SU-DHL-6 (cell line): ENCODE results near the gene MAK.
"Not testable (repeated sequence)": the region's sequence is repeated elsewhere in the genome, so short reads cannot be mapped to it uniquely, and the experiment has no call there.

Source experiments
- H2AFZ ChIP-seq: fragments of 200-600 bp; sonication (generic); 2 replicates; pipeline ENCODE4 v1.6.1; 2014; ENCODE audit warnings: low read depth, mild to moderate bottlenecking, moderate library complexity, mixed read lengths, antibody characterized with exemption, low read length; ENCODE audit not compliant: severe bottlenecking
- H3F3A ChIP-seq: fragments of 200-600 bp; shearing (Covaris generic); 2 replicates; pipeline ENCODE4 v1.6.0; 2016; ENCODE audit warnings: antibody characterized with exemption, mild to moderate bottlenecking; ENCODE audit not compliant: insufficient read depth
- H3K27ac ChIP-seq: fragments of 200-600 bp; sonication (generic); 2 replicates; pipeline ENCODE4 v1.5.1; 2016; ENCODE audit warnings: low read depth, mild to moderate bottlenecking, low read length, moderate library complexity, mixed read lengths
- H3K27me3 ChIP-seq: fragments of 200-600 bp; sonication (generic), shearing (Covaris generic); 2 replicates; pipeline ENCODE4 v1.6.0; 2014; ENCODE audit warnings: mild to moderate bottlenecking, low read length
- H3K36me3 ChIP-seq: fragments of 200-600 bp; sonication (generic); 2 replicates; pipeline ENCODE4 v1.6.1; 2014; ENCODE audit warnings: mild to moderate bottlenecking, low read length, mixed read lengths
- H3K4me2 ChIP-seq: fragments of 300-600, 200-600 bp; shearing (Covaris generic), sonication (generic); 2 replicates; pipeline ENCODE4 v1.6.0; 2014; ENCODE audit warnings: low read length, low read depth, mild to moderate bottlenecking; ENCODE audit not compliant: poor library complexity, severe bottlenecking
- H3K4me3 ChIP-seq: fragments of 200-600 bp; sonication (generic); 2 replicates; pipeline ENCODE4 v1.5.1; 2014; ENCODE audit warnings: antibody characterized with exemption, low read length, mild to moderate bottlenecking, mixed read lengths; ENCODE audit not compliant: insufficient read depth, poor library complexity, severe bottlenecking
- H3K79me2 ChIP-seq: fragments of 200-600 bp; sonication (generic); 2 replicates; pipeline ENCODE4 v1.6.1; 2014; ENCODE audit warnings: mild to moderate bottlenecking, low read length, moderate library complexity; ENCODE audit not compliant: insufficient read depth
- H3K9ac ChIP-seq: fragments of 200-600 bp; sonication (generic); 2 replicates; pipeline ENCODE4 v1.7.0; 2014; ENCODE audit warnings: mild to moderate bottlenecking, low read length
- H3K9me2 ChIP-seq: fragments of 200-600 bp; sonication (generic); replicated peaks from 2 replicates; pipeline ENCODE4 v1.6.1; 2014; ENCODE audit warnings: low read length; ENCODE audit not compliant: insufficient read depth
- H3K9me3 ChIP-seq: fragments of 200-600 bp; sonication (generic); 2 replicates; pipeline ENCODE4 v1.6.1; 2014; ENCODE audit warnings: low read length, mixed read lengths; ENCODE audit not compliant: insufficient read depth
- H4K20me1 ChIP-seq: fragments of 200-600 bp; sonication (generic); 2 replicates; pipeline ENCODE4 v1.6.1; 2014; ENCODE audit warnings: low read depth, mild to moderate bottlenecking, antibody characterized with exemption, low read length, moderate library complexity, mixed read lengths
- EZH2phosphoT487 ChIP-seq: fragments of 200-600 bp; sonication (generic), shearing (Covaris generic); conservative IDR thresholded peaks from 2 replicates; pipeline ENCODE4 v1.6.1; 2018; ENCODE audit warnings: mild to moderate bottlenecking, antibody characterized with exemption, low read length, moderate library complexity, mixed read lengths
- TF ChIP-seq, protein P1 (sequence below): fragments of 200-600 bp; sonication (generic); IDR thresholded peaks from one replicate; pipeline ENCODE4 v1.5.1; 2017; ENCODE audit warnings: antibody characterized with exemption, mild to moderate bottlenecking, low read length, moderate library complexity; ENCODE audit not compliant: insufficient read depth, poor library complexity, severe bottlenecking

Gene MAK

GRCh38 chr6:10763006-10763405 is 75.3 kb downstream of the MAK start:
- H4K20me1 ChIP-seq: peaks cover 3% of the 10 kb centered on the region; the same call in 1 of the 2 replicates
- no peaks in the 10 kb centered on the region for H3K9me3 ChIP-seq
- TF ChIP-seq EZH2phosphoT487: no peak
- H3K9me2 ChIP-seq: no peaks in the 10 kb centered on the region
- H3K79me2 ChIP-seq: no peaks in the 10 kb centered on the region; the same call in 1 of the 2 replicates
- H3K9ac ChIP-seq: no peak overlapping the region
- no peak overlapping the region for H2AFZ ChIP-seq
- no peaks in the 10 kb centered on the region for H3K27me3 ChIP-seq
- peaks cover 5% of the 10 kb centered on the region; the same call in 1 of the 2 replicates for H3K36me3 ChIP-seq
- H3K27ac ChIP-seq: no peak overlapping the region
- H3K4me3 ChIP-seq: no peak overlapping the region
- 0 out of 2 replicates have a peak, but pooled peaks cover 3% of the 10 kb centered on the region for H3F3A ChIP-seq
- no peak overlapping the region for H3K4me2 ChIP-seq

DNA sequence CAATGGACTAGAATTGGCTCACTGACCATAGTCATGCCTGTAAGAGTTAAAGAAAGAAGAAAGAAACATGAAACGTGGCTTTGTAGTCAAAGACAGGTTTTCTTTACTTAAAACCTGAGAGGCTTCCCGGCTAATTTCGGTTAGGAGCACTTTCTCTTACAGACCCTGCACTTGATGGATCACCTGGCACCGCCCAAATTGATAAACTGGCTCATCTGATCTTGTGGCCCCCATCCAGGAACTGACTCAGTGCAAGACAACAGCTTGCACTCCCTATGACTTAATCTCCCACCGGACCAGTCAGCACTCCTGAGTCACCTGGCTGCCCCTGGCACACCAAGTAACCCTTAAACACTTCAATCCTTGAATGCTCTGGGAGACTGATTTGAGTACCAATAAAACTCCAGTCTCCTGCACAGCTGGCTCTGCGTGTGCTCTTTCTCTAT is 78.4 kb downstream of the MAK start:
- Histone ChIP-seq H3K36me3 (peaks cover 15% of the 10 kb centered on the region), H4K20me1 (peaks cover 3% of the 10 kb centered on the region; the same call in 1 of the 2 replicates), H3K27ac (no peak overlapping the region), H2AFZ (no peak overlapping the region), H3K9me3 (no peaks in the 10 kb centered on the region), H3K9me2 (no peaks in the 10 kb centered on the region), H3K4me2 (no peak overlapping the region), H3K9ac (no peak overlapping the region), H3K27me3 (no peaks in the 10 kb centered on the region), H3F3A (0 out of 2 replicates have a peak, but pooled peaks cover 3% of the 10 kb centered on the region), H3K4me3 (no peak overlapping the region), H3K79me2 (peaks cover 12% of the 10 kb centered on the region; the same call in 1 of the 2 replicates)
- TF ChIP-seq EZH2phosphoT487: no peak
- TF ChIP-seq, protein P1, sequence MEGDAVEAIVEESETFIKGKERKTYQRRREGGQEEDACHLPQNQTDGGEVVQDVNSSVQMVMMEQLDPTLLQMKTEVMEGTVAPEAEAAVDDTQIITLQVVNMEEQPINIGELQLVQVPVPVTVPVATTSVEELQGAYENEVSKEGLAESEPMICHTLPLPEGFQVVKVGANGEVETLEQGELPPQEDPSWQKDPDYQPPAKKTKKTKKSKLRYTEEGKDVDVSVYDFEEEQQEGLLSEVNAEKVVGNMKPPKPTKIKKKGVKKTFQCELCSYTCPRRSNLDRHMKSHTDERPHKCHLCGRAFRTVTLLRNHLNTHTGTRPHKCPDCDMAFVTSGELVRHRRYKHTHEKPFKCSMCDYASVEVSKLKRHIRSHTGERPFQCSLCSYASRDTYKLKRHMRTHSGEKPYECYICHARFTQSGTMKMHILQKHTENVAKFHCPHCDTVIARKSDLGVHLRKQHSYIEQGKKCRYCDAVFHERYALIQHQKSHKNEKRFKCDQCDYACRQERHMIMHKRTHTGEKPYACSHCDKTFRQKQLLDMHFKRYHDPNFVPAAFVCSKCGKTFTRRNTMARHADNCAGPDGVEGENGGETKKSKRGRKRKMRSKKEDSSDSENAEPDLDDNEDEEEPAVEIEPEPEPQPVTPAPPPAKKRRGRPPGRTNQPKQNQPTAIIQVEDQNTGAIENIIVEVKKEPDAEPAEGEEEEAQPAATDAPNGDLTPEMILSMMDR: no peak

DNA sequence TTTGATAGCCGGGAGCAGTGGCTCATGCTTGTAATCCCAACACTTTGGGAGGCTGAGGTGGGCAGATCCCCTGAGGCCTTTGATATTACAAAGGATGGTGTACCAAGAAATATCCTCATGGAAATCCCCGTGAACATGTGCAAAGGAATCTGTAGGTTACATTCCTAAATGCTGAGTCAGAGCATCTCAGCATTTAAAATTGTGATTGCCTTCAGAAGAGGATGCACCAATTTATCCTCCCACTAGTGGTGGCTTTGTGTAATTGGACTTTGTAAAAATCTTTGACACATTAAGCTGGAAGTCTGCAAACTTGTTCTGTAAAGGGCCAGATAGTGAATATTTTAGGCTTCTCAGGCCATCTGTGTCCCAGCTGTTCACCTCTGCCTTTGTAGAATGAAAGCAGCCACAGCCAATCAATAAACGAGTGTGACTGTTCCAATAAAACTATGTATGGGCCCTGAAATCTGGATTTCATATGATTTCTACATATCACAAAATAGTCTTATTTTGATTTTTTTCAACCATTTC is 79.0 kb downstream of the MAK start:
- Histone ChIP-seq H3K4me2 (no peak overlapping the region), H3K27me3 (no peaks in the 10 kb centered on the region), H3K9me2 (no peaks in the 10 kb centered on the region), H3K27ac (no peak overlapping the region), H3K4me3 (no peak overlapping the region), H2AFZ (no peak overlapping the region), H3K9ac (no peak overlapping the region), H3K9me3 (no peaks in the 10 kb centered on the region), H4K20me1 (peaks cover 3% of the 10 kb centered on the region; the same call in 1 of the 2 replicates), H3F3A (0 out of 2 replicates have a peak, but pooled peaks cover 3% of the 10 kb centered on the region), H3K79me2 (peaks cover 17% of the 10 kb centered on the region; the same call in 1 of the 2 replicates), H3K36me3 (peaks cover 17% of the 10 kb centered on the region)
- TF ChIP-seq, protein P1: peak; percentile 67
- no peak for TF ChIP-seq EZH2phosphoT487

- Histone ChIP-seq H3K9me3 (no peaks in the 10 kb centered on the region), H4K20me1 (no peaks in the 10 kb centered on the region), H3K27me3 (no peaks in the 10 kb centered on the region), H3K4me2 (no peak overlapping the region), H3K36me3 (peaks cover 24% of the 10 kb centered on the region), H3F3A (no peaks in the 10 kb centered on the region), H3K9ac (no peak overlapping the region), H3K4me3 (no peak overlapping the region), H3K9me2 (no peaks in the 10 kb centered on the region), H2AFZ (no peak overlapping the region), H3K27ac (no peak overlapping the region), H3K79me2 (peaks cover 45% of the 10 kb centered on the region)
- TF ChIP-seq EZH2phosphoT487: no peak
- TF ChIP-seq, protein P1: no peak
Measured at GRCh38 chr6:10756085-10756484, 82.3 kb downstream of the MAK start.

- H3K9me3 ChIP-seq, H3K9ac ChIP-seq, H2AFZ ChIP-seq, H3K4me3 ChIP-seq, H3K9me2 ChIP-seq, H3K4me2 ChIP-seq, H3F3A ChIP-seq, H4K20me1 ChIP-seq, H3K27me3 ChIP-seq, H3K27ac ChIP-seq: not testable (repeated sequence)
- peaks cover 20% of the 10 kb centered on the region for H3K36me3 ChIP-seq
- H3K79me2 ChIP-seq: peaks cover 79% of the 10 kb centered on the region
Measured at GRCh38 chr6:10751757-10752156, 86.6 kb downstream of the MAK start.
